Measurements from ENCODE around the gene CMYA5.

Gene CMYA5

GRCh38 chr5:79795764-79796398 lies 106.2 kb downstream of the CMYA5 start:
- TF ChIP-seq JUND (IDR thresholded peaks at IDR 0.05; ENCODE audit: low read depth): no peak
- peak in 1 of 2 experiments; percentile 73 for DNase-seq (ENCODE audit: low read depth in 1 of 2, low spot score in 1 of 2)
- in situ Hi-C loops (cut with HindIII; ENCODE audit: low pct_unique_long_range_greater_than_20kb, low sequenced_read_pairs): no loop called here

- DNase-seq (ENCODE audit: low read depth in 1 of 2, low spot score in 1 of 2): no peak
- no peak for TF ChIP-seq JUND (IDR thresholded peaks at IDR 0.05; ENCODE audit: low read depth)
- in situ Hi-C loops (cut with HindIII; ENCODE audit: low pct_unique_long_range_greater_than_20kb, low sequenced_read_pairs): no loop called here
Observed at GRCh38 chr5:79798893-79799590, 109.4 kb downstream of the CMYA5 start.

GRCh38 chr5:79800979-79801827 lies 111.6 kb downstream of the CMYA5 start:
- DNase-seq (ENCODE audit: low read depth in 1 of 2, low spot score in 1 of 2): peak in 1 of 2 experiments; percentile 6
- TF ChIP-seq JUND (IDR thresholded peaks at IDR 0.05; ENCODE audit: low read depth): no peak
- in situ Hi-C loops (cut with HindIII; ENCODE audit: low pct_unique_long_range_greater_than_20kb, low sequenced_read_pairs): no loop called here

GRCh38 chr5:79802406-79802805 lies 112.8 kb downstream of the CMYA5 start:
- no peak for TF ChIP-seq JUND (IDR thresholded peaks at IDR 0.05; ENCODE audit: low read depth)

GRCh38 chr5:79803007-79803406 lies 113.4 kb downstream of the CMYA5 start:
- in situ Hi-C loops (cut with HindIII; ENCODE audit: low pct_unique_long_range_greater_than_20kb, low sequenced_read_pairs): no loop called here
- no peak for TF ChIP-seq JUND (IDR thresholded peaks at IDR 0.05; ENCODE audit: low read depth)
- DNase-seq (ENCODE audit: low read depth in 1 of 2, low spot score in 1 of 2): no peak

More at GRCh38 chr5:79802406-79802805, 112.8 kb downstream of the CMYA5 start:
- no peak for DNase-seq (ENCODE audit: low read depth in 1 of 2, low spot score in 1 of 2)
- in situ Hi-C loops (cut with HindIII; ENCODE audit: low pct_unique_long_range_greater_than_20kb, low sequenced_read_pairs): no loop called here

GRCh38 chr5:79806741-79807140 lies 117.1 kb downstream of the CMYA5 start:
- in situ Hi-C loops (cut with HindIII; ENCODE audit: low pct_unique_long_range_greater_than_20kb, low sequenced_read_pairs): no loop called here
- TF ChIP-seq JUND (IDR thresholded peaks at IDR 0.05; ENCODE audit: low read depth): no peak
- no peak for DNase-seq (ENCODE audit: low read depth in 1 of 2, low spot score in 1 of 2)

- no peak for TF ChIP-seq JUND (IDR thresholded peaks at IDR 0.05; ENCODE audit: low read depth)
- no peak for DNase-seq (ENCODE audit: low read depth in 1 of 2, low spot score in 1 of 2)
- in situ Hi-C loops (cut with HindIII; ENCODE audit: low pct_unique_long_range_greater_than_20kb, low sequenced_read_pairs): no loop called here
Observed at GRCh38 chr5:79809743-79810142, 120.1 kb downstream of the CMYA5 start.

- TF ChIP-seq JUND (IDR thresholded peaks at IDR 0.05; ENCODE audit: low read depth): no peak
- in situ Hi-C loops (cut with HindIII; ENCODE audit: low pct_unique_long_range_greater_than_20kb, low sequenced_read_pairs): no loop called here
- no peak for DNase-seq (ENCODE audit: low read depth in 1 of 2, low spot score in 1 of 2)
Observed at GRCh38 chr5:79811081-79811480, 121.4 kb downstream of the CMYA5 start.

- TF ChIP-seq JUND (IDR thresholded peaks at IDR 0.05; ENCODE audit: low read depth): no peak
- no peak for DNase-seq (ENCODE audit: low read depth in 1 of 2, low spot score in 1 of 2)
- in situ Hi-C loops (cut with HindIII; ENCODE audit: low pct_unique_long_range_greater_than_20kb, low sequenced_read_pairs): no loop called here
Observed at GRCh38 chr5:79811904-79812303, 122.3 kb downstream of the CMYA5 start.

- in situ Hi-C loops (cut with HindIII; ENCODE audit: low pct_unique_long_range_greater_than_20kb, low sequenced_read_pairs): no loop called here
- DNase-seq (ENCODE audit: low read depth in 1 of 2, low spot score in 1 of 2): no peak
- no peak for TF ChIP-seq JUND (IDR thresholded peaks at IDR 0.05; ENCODE audit: low read depth)
Observed at GRCh38 chr5:79814699-79815098, 125.1 kb downstream of the CMYA5 start.

GRCh38 chr5:79816014-79816413 lies 126.4 kb downstream of the CMYA5 start:
- TF ChIP-seq JUND (IDR thresholded peaks at IDR 0.05; ENCODE audit: low read depth): no peak
- in situ Hi-C loops (cut with HindIII; ENCODE audit: low pct_unique_long_range_greater_than_20kb, low sequenced_read_pairs): no loop called here

GRCh38 chr5:79820648-79821047 lies 131.0 kb downstream of the CMYA5 start:
- DNase-seq (ENCODE audit: low read depth in 1 of 2, low spot score in 1 of 2): no peak
- no peak for TF ChIP-seq JUND (IDR thresholded peaks at IDR 0.05; ENCODE audit: low read depth)
- in situ Hi-C loops (cut with HindIII; ENCODE audit: low pct_unique_long_range_greater_than_20kb, low sequenced_read_pairs): no loop called here

More at GRCh38 chr5:79816014-79816413, 126.4 kb downstream of the CMYA5 start:
- DNase-seq (ENCODE audit: low read depth in 1 of 2, low spot score in 1 of 2): no peak

GRCh38 chr5:79824444-79824843 lies 134.8 kb downstream of the CMYA5 start:
- in situ Hi-C loops (cut with HindIII; ENCODE audit: low pct_unique_long_range_greater_than_20kb, low sequenced_read_pairs): no loop called here
- DNase-seq (ENCODE audit: low read depth in 1 of 2, low spot score in 1 of 2): no peak
- TF ChIP-seq JUND (IDR thresholded peaks at IDR 0.05; ENCODE audit: low read depth): no peak
